Esophagus muscularis mucosa (tissue), 4 donors: ENCODE results near the gene CHD1L. TPM values are rescaled to one million over a fixed set of nuclear protein-coding genes. Genes with fewer than 3 reads are reported as not detected.

Source experiments
- DNase-seq: peaks from one replicate; pipeline ENCODE4 v3.0.0-alpha.2; 2017; ENCODE audit errors: extremely low spot score
- H3K27ac ChIP-seq, 4 donors: fragments of 200-600 bp; sonication (generic); replicated peaks in 1 of 4; 1 replicate in 3 of 4; 2 replicates in 1 of 4; pipeline ENCODE4 v1.5.1; 2016 to 2019; ENCODE audit warnings: mild to moderate bottlenecking in 1 of 4
- H3K27me3 ChIP-seq, 4 donors: fragments of 200-600 bp; sonication (generic); one replicate each; pipeline versions ENCODE4 v1.5.1 to v1.6.0; 2016 to 2019
- H3K36me3 ChIP-seq, 4 donors: fragments of 200-600 bp; sonication (generic); one replicate each; pipeline ENCODE4 v1.5.1; 2016 to 2019
- H3K4me1 ChIP-seq, 4 donors: fragments of 200-600 bp; sonication (generic); one replicate each; pipeline ENCODE4 v1.5.1; 2016 to 2019
- H3K4me3 ChIP-seq, 4 donors: fragments of 200-600 bp; sonication (generic); 1 replicate in 2 of 4; 2 replicates in 2 of 4; pipeline ENCODE4 v1.5.1; 2016 to 2019; ENCODE audit warnings: mild to moderate bottlenecking in 4 of 4, moderate library complexity in 1 of 4
- H3K9me3 ChIP-seq, 4 donors: fragments of 200-600 bp; sonication (generic); 1 replicate in 3 of 4; 2 replicates in 1 of 4; pipeline ENCODE4 v1.5.1; 2016 to 2019
- EP300 ChIP-seq: sonication (generic); formaldehyde crosslinking; IDR thresholded peaks from one replicate; pipeline ENCODE4 v1.6.1; 2017; ENCODE audit warnings: antibody characterized with exemption
- POLR2A ChIP-seq: fragments of 450-650 bp; IDR thresholded peaks from one replicate; pipeline ENCODE4 v1.6.1; 2017; ENCODE audit warnings: antibody characterized with exemption, moderate library complexity, mild to moderate bottlenecking, low read depth
- POLR2AphosphoS5 ChIP-seq, 2 donors: sonication (generic); formaldehyde crosslinking; IDR thresholded peaks; one replicate each; pipeline ENCODE4 v1.6.1; 2017; ENCODE audit warnings: antibody characterized with exemption in 2 of 2
- WGBS: methylation state at CpG from one replicate; pipeline ENCODE4 v1.1.5; 2018; 5-methylcytosine and 5-hydroxymethylcytosine counted together
- intact Hi-C: fragments of 100-400 bp; cut with DNase I; formaldehyde crosslinking; loops from one replicate; pipeline ENCODE4 v1.15.1; 2023
- total RNA-seq, 4 donors: library from RNA; depleted of rRNA; stranded (reverse); fragments of >200 nt; gene quantifications; one replicate each; pipeline versions ENCODE4 v1.1.0 to v1.2.1, GENCODE V29; 2016
- TF ChIP-seq, protein P1 (sequence below), 3 experiments: fragments of 200-600 bp in 2 of 3; fragments of 450-650 bp in 1 of 3; sonication (generic) in 2 of 3; IDR thresholded peaks; one replicate each; pipeline ENCODE4 v1.5.1; 2017 to 2019; ENCODE audit warnings: antibody characterized with exemption in 3 of 3, mild to moderate bottlenecking in 2 of 3, moderate library complexity in 1 of 3

CHD1L gene
- total RNA-seq, 4 donors from 2014 or later: 13.9 to 18.8 (median 18.2) TPM

DNA sequence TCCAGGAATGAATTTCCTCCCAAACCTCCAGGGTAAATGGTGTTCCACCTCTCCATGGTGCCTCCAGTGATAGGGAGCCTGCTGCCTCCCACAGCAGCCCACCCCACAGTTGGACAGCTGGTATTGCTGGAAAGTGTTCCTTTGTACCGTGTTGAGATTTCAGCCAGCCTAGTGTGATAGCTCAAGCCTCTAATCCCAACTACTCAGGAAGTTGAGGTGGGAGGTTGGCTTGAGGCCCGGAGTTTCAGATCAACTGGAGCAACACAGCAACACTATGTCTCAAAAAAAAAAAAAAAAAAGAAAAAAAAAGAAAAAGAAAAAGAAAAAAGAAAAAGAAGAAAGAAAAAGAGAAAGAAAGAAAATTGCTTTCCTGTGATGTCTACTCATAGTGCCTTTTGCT, 96.1 kb downstream of the CHD1L start:
- Histone ChIP-seq H3K4me1 (no peaks in the 10 kb centered on the region), H3K27ac (no peak overlapping the region), H3K4me3 (no peak overlapping the region), H3K36me3 (no peaks in the 10 kb centered on the region), H3K9me3 (no peaks in the 10 kb centered on the region), H3K27me3 (peaks cover 0 to 7% (median 0%) of the 10 kb centered on the region in 4 donors)
- 63% methylated on average over 2 of the region's 2 CpGs for WGBS
- TF ChIP-seq POLR2AphosphoS5 (IDR thresholded peaks at IDR 0.05) (no peak), EP300 (no peak), POLR2A (no peak)
- TF ChIP-seq, protein P1, sequence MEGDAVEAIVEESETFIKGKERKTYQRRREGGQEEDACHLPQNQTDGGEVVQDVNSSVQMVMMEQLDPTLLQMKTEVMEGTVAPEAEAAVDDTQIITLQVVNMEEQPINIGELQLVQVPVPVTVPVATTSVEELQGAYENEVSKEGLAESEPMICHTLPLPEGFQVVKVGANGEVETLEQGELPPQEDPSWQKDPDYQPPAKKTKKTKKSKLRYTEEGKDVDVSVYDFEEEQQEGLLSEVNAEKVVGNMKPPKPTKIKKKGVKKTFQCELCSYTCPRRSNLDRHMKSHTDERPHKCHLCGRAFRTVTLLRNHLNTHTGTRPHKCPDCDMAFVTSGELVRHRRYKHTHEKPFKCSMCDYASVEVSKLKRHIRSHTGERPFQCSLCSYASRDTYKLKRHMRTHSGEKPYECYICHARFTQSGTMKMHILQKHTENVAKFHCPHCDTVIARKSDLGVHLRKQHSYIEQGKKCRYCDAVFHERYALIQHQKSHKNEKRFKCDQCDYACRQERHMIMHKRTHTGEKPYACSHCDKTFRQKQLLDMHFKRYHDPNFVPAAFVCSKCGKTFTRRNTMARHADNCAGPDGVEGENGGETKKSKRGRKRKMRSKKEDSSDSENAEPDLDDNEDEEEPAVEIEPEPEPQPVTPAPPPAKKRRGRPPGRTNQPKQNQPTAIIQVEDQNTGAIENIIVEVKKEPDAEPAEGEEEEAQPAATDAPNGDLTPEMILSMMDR (IDR thresholded peaks at IDR 0.05): no peak
- intact Hi-C loops: no loop called here
- no peak for DNase-seq

DNA sequence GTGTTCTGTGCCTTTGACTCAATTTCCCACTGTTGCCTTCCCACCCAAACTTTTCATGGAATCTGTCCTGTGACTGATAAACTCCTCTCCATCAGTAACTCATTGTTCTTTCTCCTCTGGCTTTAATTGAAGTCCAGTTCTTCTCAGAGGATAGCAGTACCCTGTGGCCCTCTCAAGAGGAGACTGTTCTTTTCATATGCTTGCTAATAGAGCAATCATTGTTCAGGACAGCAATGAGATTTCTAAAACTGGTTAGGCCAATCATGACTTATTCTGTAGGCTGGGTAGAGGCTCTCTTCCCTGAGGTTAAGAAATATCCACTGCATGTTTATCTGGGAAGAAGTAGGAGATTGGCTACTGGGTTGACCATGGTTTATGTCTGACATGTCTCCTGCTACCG, 98.8 kb downstream of the CHD1L start:
- Histone ChIP-seq H3K4me1 (no peaks in the 10 kb centered on the region), H3K9me3 (no peaks in the 10 kb centered on the region), H3K27ac (no peak overlapping the region), H3K4me3 (no peak overlapping the region), H3K27me3 (peaks cover 0 to 7% (median 0%) of the 10 kb centered on the region in 4 donors), H3K36me3 (no peaks in the 10 kb centered on the region)
- WGBS: 92% methylated on average over 1 of the region's 1 CpG
- intact Hi-C loops: no loop called here
- DNase-seq: no peak
- no peak for TF ChIP-seq POLR2AphosphoS5 (IDR thresholded peaks at IDR 0.05)

Other genes with a start within 250 kb of the CHD1L start
- 10 to 100 TPM; 21.5 to 45.4 (median 30.3) TPM for gene PRKAB2, start 70.2 kb upstream of the CHD1L start, total RNA-seq
- 1 to 10 TPM; 1.2 to 2.9 (median 2.1) TPM for gene FMO5, start 17.3 kb upstream of the CHD1L start, total RNA-seq